GM10847 (cell line): ENCODE measurements around the gene C3orf20.

Experiments used
- POLR2A ChIP-seq: IDR thresholded peaks from 2 replicates; pipeline ENCODE4 v1.6.1; 2011; ENCODE audit not compliant: insufficient read length; ENCODE audit errors: extremely low read depth

Gene C3orf20

DNA sequence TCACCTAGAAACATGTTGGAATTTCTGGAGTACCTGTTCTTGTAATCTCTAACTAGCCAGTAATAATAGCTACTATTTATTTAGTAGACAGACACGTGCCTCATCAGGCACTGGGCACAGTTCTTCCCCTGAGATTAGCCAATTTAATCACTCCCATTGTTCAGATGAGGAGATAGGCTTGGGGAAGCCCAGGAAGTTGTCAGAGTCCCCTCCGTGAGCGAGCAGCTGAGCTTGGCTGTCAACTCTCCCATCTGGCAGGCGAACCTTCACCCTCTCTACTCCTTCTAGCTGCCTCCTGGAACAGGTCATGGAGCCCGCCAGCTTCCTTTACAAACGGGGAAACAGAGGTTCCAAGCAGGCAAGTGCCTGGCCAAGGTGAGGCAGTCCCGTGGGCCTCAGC is 112.7 kb downstream of the C3orf20 start:
- TF ChIP-seq POLR2A, result no peak

GRCh38 chr3:14788644-14789043 is 113.7 kb downstream of the C3orf20 start:
- TF ChIP-seq POLR2A, result no peak

- TF ChIP-seq POLR2A, result no peak
Observed at GRCh38 chr3:14789221-14789620, 114.3 kb downstream of the C3orf20 start.

GRCh38 chr3:14789640-14790285 is 114.8 kb downstream of the C3orf20 start:
- no peak for TF ChIP-seq POLR2A

- no peak for TF ChIP-seq POLR2A
Observed at GRCh38 chr3:14791343-14791945, 116.5 kb downstream of the C3orf20 start.

DNA sequence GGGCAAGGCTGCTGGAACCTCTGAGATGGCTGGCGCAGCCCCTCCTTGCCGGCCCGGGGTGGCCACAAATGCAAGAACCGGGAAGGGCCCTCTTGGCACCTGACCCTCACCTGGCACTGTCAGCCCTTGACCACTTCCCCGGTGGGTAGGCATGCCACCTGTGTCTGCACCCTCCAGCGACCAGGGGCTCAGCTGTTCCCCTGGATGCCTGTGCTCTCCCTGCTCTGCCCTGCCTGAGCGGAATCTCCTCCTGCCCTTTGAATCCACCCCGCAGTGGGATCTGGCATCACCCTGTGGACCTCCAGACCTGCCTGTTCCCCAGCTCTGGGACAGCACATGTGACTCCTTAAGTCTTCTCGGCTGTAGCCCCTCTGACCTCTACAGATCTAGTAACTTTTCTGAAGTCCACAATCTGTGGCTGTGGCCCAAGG is 117.8 kb downstream of the C3orf20 start:
- no peak for TF ChIP-seq POLR2A

- TF ChIP-seq POLR2A, result no peak
Observed at GRCh38 chr3:14793126-14793857, 118.4 kb downstream of the C3orf20 start.

DNA sequence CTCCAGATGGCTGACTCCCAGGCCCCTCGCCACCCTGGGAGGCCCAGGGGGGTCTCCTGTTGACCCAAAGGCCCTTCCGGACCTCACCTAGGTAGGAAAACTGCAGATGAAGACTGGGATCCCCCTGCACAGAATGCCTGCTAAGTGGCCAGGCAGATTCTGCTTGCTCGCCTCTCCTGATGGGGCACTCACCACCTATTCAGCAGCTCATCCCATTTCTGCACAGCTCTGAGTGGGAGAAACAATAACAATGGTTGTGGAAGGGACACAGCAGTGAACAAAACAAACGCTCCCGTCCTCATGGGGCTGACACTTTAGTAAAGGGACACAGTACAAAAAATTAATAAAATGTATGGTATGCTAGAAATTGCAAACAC is 118.9 kb downstream of the C3orf20 start:
- TF ChIP-seq POLR2A, result no peak

- no peak for TF ChIP-seq POLR2A
Observed at GRCh38 chr3:14794435-14794834, 119.5 kb downstream of the C3orf20 start.

DNA sequence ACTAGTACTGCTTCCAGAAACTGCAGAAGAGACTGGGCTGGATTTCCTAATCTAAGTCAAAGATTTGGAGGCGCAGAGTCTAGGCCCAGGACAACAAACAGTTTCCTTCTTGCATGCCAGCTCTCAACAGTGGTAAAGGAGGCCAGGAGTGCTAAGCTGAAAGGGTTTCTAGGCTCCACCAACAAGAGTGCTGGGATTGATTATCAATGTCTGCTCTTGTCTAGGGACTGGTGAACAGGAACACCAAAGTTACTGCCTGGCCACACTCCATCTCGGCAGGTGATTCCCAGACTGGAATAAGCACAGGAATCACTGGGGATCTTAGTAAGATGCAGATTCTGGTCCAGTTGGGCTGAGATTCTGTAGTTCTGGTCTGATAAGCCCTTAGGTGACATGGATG is 121.1 kb downstream of the C3orf20 start:
- TF ChIP-seq POLR2A, result no peak

DNA sequence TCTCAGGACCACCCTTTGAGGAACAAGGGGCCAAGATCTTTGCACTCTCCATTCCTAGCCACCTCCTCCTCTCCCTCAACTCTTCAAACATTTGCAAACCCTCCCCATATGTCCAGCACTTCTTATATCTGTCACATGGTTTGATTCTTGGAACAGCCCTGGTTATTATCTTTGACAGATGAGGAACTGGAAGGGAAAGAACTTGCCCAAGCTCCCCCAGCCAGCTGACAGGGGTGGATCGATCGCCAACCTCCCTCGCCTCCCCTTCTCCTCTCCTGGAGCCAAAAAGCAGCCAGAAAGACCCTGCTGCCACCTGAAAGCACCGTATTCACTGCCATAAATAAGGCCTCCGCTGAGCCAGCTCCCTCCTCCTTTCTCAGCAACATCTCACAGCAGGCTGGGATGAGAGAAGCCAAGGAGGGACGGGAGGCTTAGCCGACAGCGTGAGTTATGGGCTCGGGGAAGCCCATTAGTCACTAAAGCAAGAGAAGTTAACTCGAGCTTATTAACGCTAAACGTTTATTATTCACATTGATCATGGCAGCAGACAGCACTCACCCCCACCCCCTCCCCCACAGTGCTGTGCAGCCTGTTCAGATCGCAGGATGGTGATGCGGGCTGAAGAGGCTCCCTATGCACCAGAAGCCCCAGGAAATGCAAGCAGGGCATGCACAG is 121.6 kb downstream of the C3orf20 start:
- no peak for TF ChIP-seq POLR2A

- TF ChIP-seq POLR2A, result no peak
Observed at GRCh38 chr3:14797731-14798130, 122.8 kb downstream of the C3orf20 start.

DNA sequence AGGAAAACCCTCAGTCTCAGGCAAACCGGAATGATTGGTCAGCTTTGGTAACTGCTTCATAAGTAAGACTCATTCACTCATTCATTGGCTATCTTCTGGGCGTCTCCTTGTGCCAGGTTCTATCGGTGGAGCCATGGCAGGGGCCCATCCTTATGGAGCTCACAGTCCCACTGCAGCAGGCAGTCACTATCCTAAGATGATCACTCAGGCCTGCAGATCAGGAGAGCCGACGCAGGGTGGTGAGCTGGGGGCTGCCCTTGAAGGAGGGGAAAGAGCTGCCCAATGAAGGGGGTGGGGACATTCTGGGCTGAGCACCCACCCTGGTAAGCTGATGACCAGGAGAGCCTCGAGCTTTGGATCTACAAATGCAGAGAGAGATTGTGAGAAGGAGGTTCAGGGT is 123.3 kb downstream of the C3orf20 start:
- TF ChIP-seq POLR2A, result no peak

- no peak for TF ChIP-seq POLR2A
Observed at GRCh38 chr3:14799146-14799545, 124.2 kb downstream of the C3orf20 start.

DNA sequence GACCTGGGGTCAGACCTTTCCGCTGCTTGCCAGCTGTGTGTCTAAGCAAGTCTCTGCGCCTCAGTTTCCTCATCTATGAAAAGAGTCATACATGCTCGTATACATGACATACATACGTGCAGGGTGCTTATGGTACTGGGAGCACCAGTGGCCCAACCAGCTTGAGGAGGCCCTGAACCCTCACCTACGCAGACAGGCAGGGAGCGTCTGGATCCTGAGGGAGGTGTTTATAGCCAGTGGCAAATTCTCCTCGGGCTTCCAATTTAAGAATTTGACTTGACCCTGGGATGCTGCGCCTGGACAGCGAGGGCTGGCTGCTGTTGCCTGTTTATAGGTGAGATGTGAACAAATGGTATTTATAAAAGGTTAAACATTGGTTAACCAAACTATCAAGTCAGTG is 126.1 kb downstream of the C3orf20 start:
- TF ChIP-seq POLR2A, result no peak
